ENCODE measurements around the gene DMXL2. TPM values are rescaled to one million over a fixed set of nuclear protein-coding genes. Genes with fewer than 3 reads are reported as not detected.

DMXL2 gene
- total and polyA plus RNA-seq, 2 experiments from 2014 or later, result 6.1 to 61.1 TPM

- H3F3A ChIP-seq (replicated peaks; ENCODE audit: low read depth), result no peaks in the 10 kb centered on the region
- no peak overlapping the region for H3K4me3 ChIP-seq
- no peak overlapping the region for H3K4me2 ChIP-seq
- Mint-ChIP-seq H3K9me3 (peaks cover 54% of the 10 kb centered on the region), H3K4me3 (no peak overlapping the region), H3K27me3 (ENCODE audit: insufficient read depth, low read depth, poor library complexity) (peaks cover under 1% of the 10 kb centered on the region), H3K36me3 (ENCODE audit: low read depth) (peaks cover 25% of the 10 kb centered on the region), H3K4me1 (no peaks in the 10 kb centered on the region), H3K27ac (no peak overlapping the region)
- H3K36me3 ChIP-seq (ENCODE audit: insufficient read depth), result no peaks in the 10 kb centered on the region
- H3K27me3 ChIP-seq (ENCODE audit: insufficient read depth), result no peaks in the 10 kb centered on the region
- H3K27ac ChIP-seq (ENCODE audit: low read depth), result no peak overlapping the region
- H4K20me1 ChIP-seq (replicated peaks; ENCODE audit: insufficient read depth), result no peaks in the 10 kb centered on the region
- no peaks in the 10 kb centered on the region for H3K9me2 ChIP-seq (ENCODE audit: insufficient read depth)
- no peak for TF ChIP-seq STAT1 (IDR thresholded peaks at IDR 0.05; ENCODE audit: unreplicated experiment)
- TF ChIP-seq CREB1 (CRISPR knock-in tag; IDR thresholded peaks at IDR 0.05; ENCODE audit: low read depth), result no peak
- no peak for TF ChIP-seq ZNF462 (CRISPR knock-in tag; IDR thresholded peaks at IDR 0.05)
- no peak for TF ChIP-seq ZNF114 (CRISPR knock-in tag; IDR thresholded peaks at IDR 0.05)
- TF ChIP-seq JUNB (IDR thresholded peaks at IDR 0.05; ENCODE audit: unreplicated experiment), result no peak
- TF ChIP-seq ETS1 (IDR thresholded peaks at IDR 0.05), result no peak
- no peak for TF ChIP-seq POLR2AphosphoS5 (IDR thresholded peaks at IDR 0.05; ENCODE audit: low read depth)
- no peak for ATAC-seq
- no peaks in the 10 kb centered on the region for H3K79me2 ChIP-seq (replicated peaks; ENCODE audit: insufficient read depth)
- no peaks in the 10 kb centered on the region for H3K4me1 ChIP-seq (ENCODE audit: insufficient read depth)
- H2AFZ ChIP-seq, result no peak overlapping the region
- DNase-seq (ENCODE audit: low spot score), result no peak
These were observed 33.6 kb downstream of the DMXL2 start for GRCh38 chr15:51588966-51589365.
